Peyer's patch (tissue), 4 donors: Measurements from ENCODE around the gene SERPINB8. TPM values are rescaled to one million over a fixed set of nuclear protein-coding genes. Genes with fewer than 3 reads are reported as not detected.

Experiments used
- DNase-seq, 3 donors: peaks; one replicate each; pipeline ENCODE4 v3.0.0-alpha.2; 2017 to 2019
- H3K27ac ChIP-seq, 4 donors: fragments of 200-600 bp; sonication (generic); one replicate each; pipeline ENCODE4 v1.5.1; 2016 to 2019
- H3K27me3 ChIP-seq, 2 donors: fragments of 200-600 bp; sonication (generic); one replicate each; pipeline ENCODE4 v1.5.1; 2019
- H3K36me3 ChIP-seq, 3 donors: fragments of 200-600 bp; sonication (generic); one replicate each; pipeline ENCODE4 v1.5.1; 2016 to 2019
- H3K4me1 ChIP-seq, 4 donors: fragments of 200-600 bp; sonication (generic); one replicate each; pipeline ENCODE4 v1.5.1; 2016 to 2019
- H3K4me3 ChIP-seq, 4 donors: fragments of 200-600 bp; sonication (generic); 1 replicate in 3 of 4; 2 replicates in 1 of 4; pipeline ENCODE4 v1.5.1; 2016 to 2019; ENCODE audit warnings: mild to moderate bottlenecking in 1 of 4
- H3K9me3 ChIP-seq, 4 donors: fragments of 200-600 bp; sonication (generic); one replicate each; pipeline ENCODE4 v1.5.1; 2016 to 2019; ENCODE audit warnings: mild to moderate bottlenecking in 1 of 4
- POLR2A ChIP-seq, 2 donors: fragments of 450-650 bp; IDR thresholded peaks; one replicate each; pipeline ENCODE4 v1.5.1; 2017; ENCODE audit warnings: antibody characterized with exemption in 2 of 2, mild to moderate bottlenecking in 2 of 2, moderate library complexity in 2 of 2
- total RNA-seq, 4 donors: library from RNA; depleted of rRNA; stranded (reverse); fragments of >200 nt; gene quantifications; one replicate each; pipeline ENCODE4 v1.1.0, GENCODE V29; 2016
- TF ChIP-seq, protein P1 (sequence below), 6 experiments: fragments of 450-650 bp in 4 of 6; fragments of 200-600 bp in 2 of 6; sonication (generic) in 1 of 6; IDR thresholded peaks; one replicate each; pipeline ENCODE4 v1.5.1; 2017 to 2019; ENCODE audit warnings: antibody characterized with exemption in 6 of 6, mild to moderate bottlenecking in 3 of 6, moderate library complexity in 1 of 6

The SERPINB8 gene
- total RNA-seq, 4 donors from 2014 or later = 6.6 to 20.2 (median 14.0) TPM

DNA sequence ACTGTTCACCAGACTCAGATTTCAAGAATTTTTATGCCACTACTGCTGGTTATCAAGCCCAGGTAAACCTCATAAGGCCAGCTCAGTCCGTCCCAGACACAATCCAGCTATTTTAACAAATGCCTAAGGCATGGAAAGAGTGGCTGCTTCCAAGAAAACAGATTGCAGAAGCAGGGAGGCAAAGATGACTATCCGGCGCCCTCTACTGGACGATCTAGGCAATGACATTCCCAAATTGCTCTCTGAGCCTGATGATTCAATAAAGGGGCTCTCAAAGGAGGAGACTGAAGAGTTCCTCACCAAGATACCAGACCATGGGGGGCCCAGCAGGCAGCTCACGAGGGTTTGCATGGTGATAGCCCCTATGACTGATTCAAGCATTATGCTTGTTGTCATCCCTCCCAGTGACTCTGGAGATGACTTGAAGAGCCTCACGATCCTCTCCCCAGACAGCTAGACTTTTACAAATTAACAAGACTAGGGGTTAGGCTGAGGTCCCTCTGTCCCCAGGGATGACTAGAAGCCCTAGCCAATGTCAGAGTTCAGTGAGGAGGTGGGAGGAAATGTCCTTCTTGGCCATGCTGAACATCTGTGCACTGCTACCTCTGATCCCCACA lies 25.0 kb downstream of the SERPINB8 start:
- TF ChIP-seq, protein P1, sequence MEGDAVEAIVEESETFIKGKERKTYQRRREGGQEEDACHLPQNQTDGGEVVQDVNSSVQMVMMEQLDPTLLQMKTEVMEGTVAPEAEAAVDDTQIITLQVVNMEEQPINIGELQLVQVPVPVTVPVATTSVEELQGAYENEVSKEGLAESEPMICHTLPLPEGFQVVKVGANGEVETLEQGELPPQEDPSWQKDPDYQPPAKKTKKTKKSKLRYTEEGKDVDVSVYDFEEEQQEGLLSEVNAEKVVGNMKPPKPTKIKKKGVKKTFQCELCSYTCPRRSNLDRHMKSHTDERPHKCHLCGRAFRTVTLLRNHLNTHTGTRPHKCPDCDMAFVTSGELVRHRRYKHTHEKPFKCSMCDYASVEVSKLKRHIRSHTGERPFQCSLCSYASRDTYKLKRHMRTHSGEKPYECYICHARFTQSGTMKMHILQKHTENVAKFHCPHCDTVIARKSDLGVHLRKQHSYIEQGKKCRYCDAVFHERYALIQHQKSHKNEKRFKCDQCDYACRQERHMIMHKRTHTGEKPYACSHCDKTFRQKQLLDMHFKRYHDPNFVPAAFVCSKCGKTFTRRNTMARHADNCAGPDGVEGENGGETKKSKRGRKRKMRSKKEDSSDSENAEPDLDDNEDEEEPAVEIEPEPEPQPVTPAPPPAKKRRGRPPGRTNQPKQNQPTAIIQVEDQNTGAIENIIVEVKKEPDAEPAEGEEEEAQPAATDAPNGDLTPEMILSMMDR (IDR thresholded peaks at IDR 0.05) = peak; percentile 50 to 86 (median 74)
- no peak for TF ChIP-seq POLR2A (IDR thresholded peaks at IDR 0.05)
- Histone ChIP-seq H3K36me3 (no peaks in the 10 kb centered on the region), H3K4me3 (no peak overlapping the region), H3K9me3 (peaks cover 0 to 8% (median 3%) of the 10 kb centered on the region in 4 donors), H3K27ac (no peak overlapping the region), H3K4me1 (no peaks in the 10 kb centered on the region), H3K27me3 (no peaks in the 10 kb centered on the region)
- DNase-seq = peak in 2 of 3 donors; percentile 23 to 79

DNA sequence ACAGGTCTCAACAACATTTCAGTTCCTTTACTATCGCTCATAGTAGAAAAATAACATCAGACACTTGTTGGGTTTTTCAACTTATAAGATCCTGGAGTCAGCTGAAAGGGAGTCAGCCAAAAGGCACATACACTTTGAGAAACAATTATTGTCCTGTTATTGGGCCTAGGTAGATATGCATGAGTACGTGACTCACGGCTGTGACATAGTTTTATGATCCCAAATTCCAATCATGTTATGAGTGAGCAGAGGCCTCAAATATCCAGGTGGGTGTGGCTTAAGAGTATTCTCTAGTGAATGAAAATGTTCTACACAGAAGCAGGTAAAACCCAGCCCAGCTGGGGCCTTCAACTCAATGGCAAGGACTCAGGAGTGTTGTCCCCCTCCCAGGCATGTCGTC lies 27.2 kb downstream of the SERPINB8 start:
- Histone ChIP-seq H3K27me3 (no peaks in the 10 kb centered on the region), H3K4me1 (no peaks in the 10 kb centered on the region), H3K36me3 (no peaks in the 10 kb centered on the region), H3K9me3 (peaks cover 0 to 8% (median 3%) of the 10 kb centered on the region in 4 donors), H3K4me3 (no peak overlapping the region), H3K27ac (no peak overlapping the region)
- DNase-seq = no peak
- TF ChIP-seq POLR2A (IDR thresholded peaks at IDR 0.05) = no peak
- TF ChIP-seq, protein P1 (IDR thresholded peaks at IDR 0.05) = no peak

DNA sequence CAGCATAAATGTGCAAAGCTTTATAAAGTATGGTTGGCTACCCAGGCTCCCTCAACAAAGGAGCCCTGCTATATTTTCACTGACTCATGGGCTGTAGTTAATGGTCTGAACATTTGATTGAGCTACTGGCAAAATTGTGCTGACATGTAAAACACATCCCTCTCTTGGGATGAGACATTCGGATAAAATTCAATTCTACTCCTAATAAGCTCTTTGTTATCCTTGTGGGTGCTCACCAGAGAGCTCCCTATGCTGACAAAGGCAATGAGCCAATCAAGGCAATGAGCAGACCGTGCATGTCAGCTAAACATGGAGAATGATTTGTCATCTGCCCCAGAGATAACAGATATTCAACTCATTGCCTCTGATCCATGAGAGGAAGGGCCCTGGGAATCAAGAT lies 27.7 kb downstream of the SERPINB8 start:
- Histone ChIP-seq H3K36me3 (no peaks in the 10 kb centered on the region), H3K27me3 (no peaks in the 10 kb centered on the region), H3K4me1 (no peaks in the 10 kb centered on the region), H3K27ac (no peak overlapping the region), H3K9me3 (peaks cover 0 to 8% (median 3%) of the 10 kb centered on the region in 4 donors), H3K4me3 (no peak overlapping the region)
- TF ChIP-seq POLR2A (IDR thresholded peaks at IDR 0.05) = no peak
- TF ChIP-seq, protein P1 (IDR thresholded peaks at IDR 0.05) = no peak
- no peak for DNase-seq

DNA sequence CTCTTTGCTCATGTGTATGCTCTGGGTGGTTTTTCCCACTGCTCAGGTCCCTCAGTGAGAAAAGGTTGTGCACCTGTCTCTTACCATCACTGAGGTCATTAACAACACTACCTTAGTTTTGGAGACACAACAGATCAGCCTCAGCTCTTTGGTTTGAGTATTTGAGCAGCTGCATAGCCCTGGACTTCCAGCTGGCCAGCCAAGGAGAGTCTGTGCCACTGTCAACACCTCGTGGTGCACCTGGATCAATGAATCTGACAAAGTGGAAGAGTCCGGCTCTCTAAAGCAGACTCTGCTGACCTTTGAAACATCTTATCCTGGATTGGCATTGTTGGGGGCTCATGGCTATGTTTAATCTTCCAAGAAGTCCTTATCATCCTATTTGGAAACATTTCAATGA lies 30.0 kb downstream of the SERPINB8 start:
- Histone ChIP-seq H3K27me3 (no peaks in the 10 kb centered on the region), H3K36me3 (no peaks in the 10 kb centered on the region), H3K4me3 (no peak overlapping the region), H3K4me1 (no peaks in the 10 kb centered on the region), H3K27ac (no peak overlapping the region), H3K9me3 (peaks cover 0 to 8% (median 3%) of the 10 kb centered on the region in 4 donors)
- DNase-seq = no peak
- TF ChIP-seq, protein P1 (IDR thresholded peaks at IDR 0.05) = no peak
- no peak for TF ChIP-seq POLR2A (IDR thresholded peaks at IDR 0.05)

DNA sequence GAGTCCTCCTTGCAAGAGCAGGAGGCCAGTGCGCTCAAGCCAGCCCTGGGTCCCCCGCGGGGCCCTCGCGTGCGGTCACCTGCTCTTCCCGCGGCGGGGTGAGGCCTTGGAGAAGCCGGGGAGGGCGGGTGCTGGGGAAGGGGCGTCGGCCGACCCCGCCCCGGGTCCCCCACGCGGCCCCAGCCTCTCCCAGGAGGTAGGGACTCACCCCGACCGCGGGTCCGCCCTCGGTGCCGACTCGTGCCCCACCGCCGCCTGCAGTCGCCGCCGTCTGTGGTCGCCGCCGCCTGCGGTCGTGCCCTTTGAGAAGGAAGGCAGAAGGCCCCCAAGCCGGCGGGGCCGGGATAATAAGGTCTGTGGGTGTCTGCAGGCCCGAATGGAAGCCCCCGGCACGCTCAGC lies 32.7 kb downstream of the SERPINB8 start:
- DNase-seq = no peak
- Histone ChIP-seq H3K27ac (no peak overlapping the region), H3K27me3 (no peaks in the 10 kb centered on the region), H3K36me3 (no peaks in the 10 kb centered on the region), H3K4me1 (no peaks in the 10 kb centered on the region), H3K4me3 (no peak overlapping the region), H3K9me3 (no peaks in the 10 kb centered on the region)
- TF ChIP-seq, protein P1 (IDR thresholded peaks at IDR 0.05) = no peak
- no peak for TF ChIP-seq POLR2A (IDR thresholded peaks at IDR 0.05)
